Aortic smooth muscle cell (primary cell): Measurements from ENCODE around the gene SEMA3F. TPM values are rescaled to one million over a fixed set of nuclear protein-coding genes. Genes with fewer than 3 reads are reported as not detected.

Experiments
- total RNA-seq: library from RNA; depleted of rRNA; stranded (reverse); fragments of >200 nt; gene quantifications from 2 replicates; pipeline ENCODE4 v1.2.3, GENCODE V29; 2014

SEMA3F gene
- total RNA-seq: 8.7 and 19.8 TPM in 2 replicates

DNA sequence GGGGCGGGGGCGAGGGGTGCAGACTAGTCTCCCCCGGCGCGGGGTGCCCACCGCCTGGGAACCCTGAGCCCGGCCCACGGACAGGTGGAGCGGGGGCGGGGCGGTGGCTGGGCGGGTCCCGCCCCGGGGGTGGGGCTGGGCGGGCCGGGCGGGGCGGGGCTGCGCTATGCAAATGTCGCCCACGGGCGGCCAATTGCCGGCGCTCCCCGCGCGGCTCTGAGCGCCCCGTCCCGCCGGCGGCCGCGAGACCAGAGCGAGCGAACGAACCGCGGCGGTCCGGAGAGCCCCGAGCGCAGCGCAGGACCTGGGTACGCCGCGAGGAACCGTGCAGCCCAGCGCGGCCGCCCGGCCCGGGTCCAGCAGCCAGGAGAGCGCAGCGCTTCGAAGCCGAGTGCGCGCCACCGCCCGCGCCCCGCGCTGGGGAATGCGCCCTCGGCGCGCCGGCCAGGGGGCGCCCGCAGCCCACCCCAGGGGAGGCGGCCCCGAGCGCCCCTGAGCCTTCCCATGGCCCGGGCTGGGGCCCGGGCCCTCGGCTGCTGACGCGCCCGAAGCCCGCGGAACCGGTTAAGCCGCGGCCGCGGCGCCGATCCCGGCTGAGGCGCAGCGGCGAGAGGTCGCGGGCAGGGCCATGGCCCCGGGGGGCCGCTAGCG lies at the start of gene SEMA3F:
SEMA3F (plus strand) TSS at position 485 of the 651 bp plus-strand sequence. CDS start 4,299 bp downstream, outside the sequence.

DNA sequence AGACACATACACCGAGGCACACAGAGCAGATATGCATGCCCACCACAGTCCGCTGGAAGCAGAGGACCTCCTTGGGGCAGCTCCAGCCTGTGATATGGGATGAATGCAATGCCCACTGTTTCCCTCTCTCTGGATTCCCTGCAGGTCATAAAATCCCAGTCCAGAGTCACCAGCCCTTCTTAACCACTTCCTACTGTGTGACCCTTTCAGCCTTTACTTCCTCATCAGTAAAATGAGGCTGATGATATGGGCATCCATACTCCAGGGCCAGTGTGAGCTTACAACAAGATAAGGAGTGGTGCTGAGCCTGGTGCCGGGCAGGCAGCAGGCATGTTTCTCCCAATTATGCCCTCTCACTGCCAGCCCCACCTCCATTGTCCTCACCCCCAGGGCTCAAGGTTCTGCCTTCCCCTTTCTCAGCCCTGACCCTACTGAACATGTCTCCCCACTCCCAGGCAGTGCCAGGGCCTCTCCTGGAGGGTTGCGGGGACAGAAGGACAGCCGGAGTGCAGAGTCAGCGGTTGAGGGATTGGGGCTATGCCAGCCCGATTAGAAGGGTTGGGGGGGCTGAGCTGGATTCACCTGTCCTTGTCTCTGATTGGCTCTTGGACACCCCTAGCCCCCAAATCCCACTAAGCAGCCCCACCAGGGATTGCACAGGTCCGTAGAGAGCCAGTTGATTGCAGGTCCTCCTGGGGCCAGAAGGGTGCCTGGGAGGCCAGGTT lies 36.0 kb downstream of the SEMA3F start, which contains the start of gene GNAT1:
GNAT1 (plus strand) TSS at position 675 of the 725 bp plus-strand sequence. CDS start 116 bp downstream, outside the sequence.

GRCh38 chr3:50204804-50205412 lies 49.8 kb downstream of the SEMA3F start, which contains the start of gene SLC38A3:
Gene SLC38A3 (plus strand): TSS chr3:50205271. CDS start chr3:50214200, 8,929 bp downstream.

GRCh38 chr3:50235716-50236483 lies 80.8 kb downstream of the SEMA3F start, which contains the start of gene GNAI2:
Gene GNAI2 (plus strand): TSS chr3:50236204. CDS start chr3:50236336, 132 bp downstream.

Other genes starting within 250 kb of the SEMA3F start
- gene MON1A, start 225.5 kb upstream of the SEMA3F start, total RNA-seq: 10.4 and 12.8 TPM in 2 replicates
- 48.1 and 50.7 TPM in 2 replicates for gene RBM6, start 215.2 kb upstream of the SEMA3F start, total RNA-seq
- gene RBM5, start 66.4 kb upstream of the SEMA3F start, total RNA-seq: 194 and 241 TPM in 2 replicates
- not detected in 2 replicates for gene GNAT1, start 36.3 kb downstream of the SEMA3F start, total RNA-seq
- not detected in 2 replicates for gene SLC38A3, start 49.9 kb downstream of the SEMA3F start, total RNA-seq
- gene GNAI2, start 80.9 kb downstream of the SEMA3F start, total RNA-seq: 385 and 428 TPM in 2 replicates
- gene SEMA3B, start 113.8 kb downstream of the SEMA3F start, total RNA-seq: 11.1 and 12.4 TPM in 2 replicates
- 0.06 TPM in 1 of 2 replicates, not detected in the other for gene LSMEM2, start 123.8 kb downstream of the SEMA3F start, total RNA-seq
- gene IFRD2, start 137.1 kb downstream of the SEMA3F start, total RNA-seq: 35.7 and 62.5 TPM in 2 replicates
- gene HYAL3, start 144.1 kb downstream of the SEMA3F start, total RNA-seq: 3.3 and 3.7 TPM in 2 replicates
- gene NAA80, start 144.1 kb downstream of the SEMA3F start, total RNA-seq: 2.7 and 2.8 TPM in 2 replicates
- 1.2 and 2.6 TPM in 2 replicates for gene HYAL1, start 148.2 kb downstream of the SEMA3F start, total RNA-seq
- gene HYAL2, start 167.4 kb downstream of the SEMA3F start, total RNA-seq: 64.2 and 104 TPM in 2 replicates
- 14.7 and 17.4 TPM in 2 replicates for gene TUSC2, start 172.9 kb downstream of the SEMA3F start, total RNA-seq
- 30.3 and 41.4 TPM in 2 replicates for gene RASSF1, start 185.5 kb downstream of the SEMA3F start, total RNA-seq
- gene ZMYND10, start 190.4 kb downstream of the SEMA3F start, total RNA-seq: 1.9 and 2.8 TPM in 2 replicates
- gene NPRL2, start 195.5 kb downstream of the SEMA3F start, total RNA-seq: 22.1 and 22.2 TPM in 2 replicates
- 24.7 and 33.8 TPM in 2 replicates for gene CYB561D2, start 195.5 kb downstream of the SEMA3F start, total RNA-seq
- 30.1 and 32.0 TPM in 2 replicates for gene TMEM115, start 204.2 kb downstream of the SEMA3F start, total RNA-seq